ENCODE results near the gene CHST7. TPM values are rescaled to one million over a fixed set of nuclear protein-coding genes. Genes with fewer than 3 reads are reported as not detected.
"Not testable (repeated sequence)": the region's sequence is repeated elsewhere in the genome, so short reads cannot be mapped to it uniquely, and the experiment has no call there.

The CHST7 gene
- total RNA-seq, result 5.6 and 7.0 TPM in 2 replicates

- intact Hi-C loops (cut with micrococcal nuclease), result loop anchor here (2.0 kb wide), 3 partner anchors 37 to 185 kb away; partner anchors contain the start of gene SLC9A7
Measured at GRCh38 chrX:46573331-46573891, at the start of gene CHST7. Gene CHST7, plus strand, starts transcription at chrX:46573765. Its CDS starts 167 bp downstream, at chrX:46573932.

GRCh38 chrX:46528640-46529039, 44.9 kb upstream of the CHST7 start:
- intact Hi-C loops (cut with micrococcal nuclease), result not testable (repeated sequence)

- intact Hi-C loops (cut with micrococcal nuclease), result not testable (repeated sequence)
Measured at GRCh38 chrX:46529740-46530403, 43.7 kb upstream of the CHST7 start.

GRCh38 chrX:46530404-46530908, 43.1 kb upstream of the CHST7 start:
- intact Hi-C loops (cut with micrococcal nuclease), result not testable (repeated sequence)

GRCh38 chrX:46531442-46531841, 42.1 kb upstream of the CHST7 start:
- intact Hi-C loops (cut with micrococcal nuclease), result no loop called here

- intact Hi-C loops (cut with micrococcal nuclease), result loop anchor here (10.0 kb wide), 2 partner anchors 789 to 941 kb away; partner anchors contain the start of gene ZNF41
Measured at GRCh38 chrX:46543441-46543840, 30.1 kb upstream of the CHST7 start.

- intact Hi-C loops (cut with micrococcal nuclease), result loop anchor here (2.0 to 10.0 kb wide), 4 partner anchors 98 to 940 kb away; partner anchors contain the start of genes SLC9A7 and ZNF41
Measured at GRCh38 chrX:46544527-46544926, 29.0 kb upstream of the CHST7 start.

- intact Hi-C loops (cut with micrococcal nuclease), result loop anchor here (1.0 to 10.0 kb wide), 11 partner anchors 27 to 939 kb away; partner anchors contain the start of genes JADE3, RP2, SLC9A7 and ZNF41
Measured at GRCh38 chrX:46545111-46546005, 28.2 kb upstream of the CHST7 start, which contains the start of gene ZNF674. Gene ZNF674, minus strand, starts transcription at chrX:46545421. Its CDS starts 3,334 bp downstream, at chrX:46542087.

GRCh38 chrX:46547857-46548256, 25.7 kb upstream of the CHST7 start:
- intact Hi-C loops (cut with micrococcal nuclease), result loop anchor here (5.0 to 10.0 kb wide), 5 partner anchors 39 to 937 kb away; partner anchors contain the start of genes JADE3 and ZNF41

- intact Hi-C loops (cut with micrococcal nuclease), result loop anchor here (1.0 to 10.0 kb wide), 6 partner anchors 37 to 935 kb away; partner anchors contain the start of genes JADE3 and ZNF41
Measured at GRCh38 chrX:46549914-46550313, 23.7 kb upstream of the CHST7 start.

GRCh38 chrX:46551494-46552128, 22.0 kb upstream of the CHST7 start:
- intact Hi-C loops (cut with micrococcal nuclease), result no loop called here

- intact Hi-C loops (cut with micrococcal nuclease), result no loop called here
Measured at GRCh38 chrX:46553935-46554334, 19.6 kb upstream of the CHST7 start.

GRCh38 chrX:46554942-46555341, 18.6 kb upstream of the CHST7 start:
- intact Hi-C loops (cut with micrococcal nuclease), result loop anchor here (1.0 kb wide), 3 partner anchors 87 to 241 kb away; no protein-coding TSS in a partner anchor

- intact Hi-C loops (cut with micrococcal nuclease), result no loop called here
Measured at GRCh38 chrX:46559062-46559461, 14.5 kb upstream of the CHST7 start.

GRCh38 chrX:46561824-46562657, 11.5 kb upstream of the CHST7 start:
- intact Hi-C loops (cut with micrococcal nuclease), result no loop called here

- intact Hi-C loops (cut with micrococcal nuclease), result no loop called here
Measured at GRCh38 chrX:46567388-46567787, 6.2 kb upstream of the CHST7 start.

- intact Hi-C loops (cut with micrococcal nuclease), result no loop called here
Measured at GRCh38 chrX:46569621-46570020, 3.9 kb upstream of the CHST7 start.

GRCh38 chrX:46571423-46572339, 1.9 kb upstream of the CHST7 start:
- intact Hi-C loops (cut with micrococcal nuclease), result loop anchor here (1.0 to 2.0 kb wide), 6 partner anchors 26 to 187 kb away; partner anchors contain the start of genes SLC9A7 and ZNF674
